Measurements from ENCODE around the gene NTRK3. TPM values are rescaled to one million over a fixed set of nuclear protein-coding genes. Genes with fewer than 3 reads are reported as not detected.

NTRK3 gene
- total and polyA plus RNA-seq, 2 of the 8 experiments (the other 6 are each of a cell fraction or from before 2014, with no cell fraction given) = 4.5 to 6.8 TPM

DNA sequence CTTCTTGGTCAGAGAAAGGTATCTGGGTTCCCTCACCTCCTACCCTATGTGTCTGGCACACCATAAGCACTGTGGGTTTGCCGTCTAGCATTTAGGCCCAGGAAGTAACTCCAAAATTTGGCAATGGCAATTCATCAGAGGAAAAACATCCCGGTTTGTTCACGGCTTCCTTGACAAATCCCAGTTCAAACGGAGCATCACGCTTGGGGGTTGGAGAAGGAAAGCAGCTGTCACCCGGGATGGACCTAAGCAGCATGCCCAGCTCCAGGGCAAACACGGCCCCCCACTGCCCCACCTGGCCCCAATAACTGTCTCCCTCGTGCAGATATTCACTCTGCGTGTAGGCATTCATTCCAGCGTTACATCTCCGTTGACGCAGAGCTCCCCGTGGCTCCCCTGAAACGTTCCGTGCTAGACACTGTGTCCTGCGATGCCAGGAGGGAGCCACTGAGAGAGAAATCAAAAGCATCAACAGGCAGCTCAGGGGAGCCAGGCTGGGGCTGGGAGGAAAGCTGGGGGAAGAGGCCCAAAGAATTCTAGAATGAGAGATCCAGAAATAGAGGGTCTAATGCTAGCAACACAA is 41.4 kb downstream of the NTRK3 start (continued):
- TF ChIP-seq, protein P1, sequence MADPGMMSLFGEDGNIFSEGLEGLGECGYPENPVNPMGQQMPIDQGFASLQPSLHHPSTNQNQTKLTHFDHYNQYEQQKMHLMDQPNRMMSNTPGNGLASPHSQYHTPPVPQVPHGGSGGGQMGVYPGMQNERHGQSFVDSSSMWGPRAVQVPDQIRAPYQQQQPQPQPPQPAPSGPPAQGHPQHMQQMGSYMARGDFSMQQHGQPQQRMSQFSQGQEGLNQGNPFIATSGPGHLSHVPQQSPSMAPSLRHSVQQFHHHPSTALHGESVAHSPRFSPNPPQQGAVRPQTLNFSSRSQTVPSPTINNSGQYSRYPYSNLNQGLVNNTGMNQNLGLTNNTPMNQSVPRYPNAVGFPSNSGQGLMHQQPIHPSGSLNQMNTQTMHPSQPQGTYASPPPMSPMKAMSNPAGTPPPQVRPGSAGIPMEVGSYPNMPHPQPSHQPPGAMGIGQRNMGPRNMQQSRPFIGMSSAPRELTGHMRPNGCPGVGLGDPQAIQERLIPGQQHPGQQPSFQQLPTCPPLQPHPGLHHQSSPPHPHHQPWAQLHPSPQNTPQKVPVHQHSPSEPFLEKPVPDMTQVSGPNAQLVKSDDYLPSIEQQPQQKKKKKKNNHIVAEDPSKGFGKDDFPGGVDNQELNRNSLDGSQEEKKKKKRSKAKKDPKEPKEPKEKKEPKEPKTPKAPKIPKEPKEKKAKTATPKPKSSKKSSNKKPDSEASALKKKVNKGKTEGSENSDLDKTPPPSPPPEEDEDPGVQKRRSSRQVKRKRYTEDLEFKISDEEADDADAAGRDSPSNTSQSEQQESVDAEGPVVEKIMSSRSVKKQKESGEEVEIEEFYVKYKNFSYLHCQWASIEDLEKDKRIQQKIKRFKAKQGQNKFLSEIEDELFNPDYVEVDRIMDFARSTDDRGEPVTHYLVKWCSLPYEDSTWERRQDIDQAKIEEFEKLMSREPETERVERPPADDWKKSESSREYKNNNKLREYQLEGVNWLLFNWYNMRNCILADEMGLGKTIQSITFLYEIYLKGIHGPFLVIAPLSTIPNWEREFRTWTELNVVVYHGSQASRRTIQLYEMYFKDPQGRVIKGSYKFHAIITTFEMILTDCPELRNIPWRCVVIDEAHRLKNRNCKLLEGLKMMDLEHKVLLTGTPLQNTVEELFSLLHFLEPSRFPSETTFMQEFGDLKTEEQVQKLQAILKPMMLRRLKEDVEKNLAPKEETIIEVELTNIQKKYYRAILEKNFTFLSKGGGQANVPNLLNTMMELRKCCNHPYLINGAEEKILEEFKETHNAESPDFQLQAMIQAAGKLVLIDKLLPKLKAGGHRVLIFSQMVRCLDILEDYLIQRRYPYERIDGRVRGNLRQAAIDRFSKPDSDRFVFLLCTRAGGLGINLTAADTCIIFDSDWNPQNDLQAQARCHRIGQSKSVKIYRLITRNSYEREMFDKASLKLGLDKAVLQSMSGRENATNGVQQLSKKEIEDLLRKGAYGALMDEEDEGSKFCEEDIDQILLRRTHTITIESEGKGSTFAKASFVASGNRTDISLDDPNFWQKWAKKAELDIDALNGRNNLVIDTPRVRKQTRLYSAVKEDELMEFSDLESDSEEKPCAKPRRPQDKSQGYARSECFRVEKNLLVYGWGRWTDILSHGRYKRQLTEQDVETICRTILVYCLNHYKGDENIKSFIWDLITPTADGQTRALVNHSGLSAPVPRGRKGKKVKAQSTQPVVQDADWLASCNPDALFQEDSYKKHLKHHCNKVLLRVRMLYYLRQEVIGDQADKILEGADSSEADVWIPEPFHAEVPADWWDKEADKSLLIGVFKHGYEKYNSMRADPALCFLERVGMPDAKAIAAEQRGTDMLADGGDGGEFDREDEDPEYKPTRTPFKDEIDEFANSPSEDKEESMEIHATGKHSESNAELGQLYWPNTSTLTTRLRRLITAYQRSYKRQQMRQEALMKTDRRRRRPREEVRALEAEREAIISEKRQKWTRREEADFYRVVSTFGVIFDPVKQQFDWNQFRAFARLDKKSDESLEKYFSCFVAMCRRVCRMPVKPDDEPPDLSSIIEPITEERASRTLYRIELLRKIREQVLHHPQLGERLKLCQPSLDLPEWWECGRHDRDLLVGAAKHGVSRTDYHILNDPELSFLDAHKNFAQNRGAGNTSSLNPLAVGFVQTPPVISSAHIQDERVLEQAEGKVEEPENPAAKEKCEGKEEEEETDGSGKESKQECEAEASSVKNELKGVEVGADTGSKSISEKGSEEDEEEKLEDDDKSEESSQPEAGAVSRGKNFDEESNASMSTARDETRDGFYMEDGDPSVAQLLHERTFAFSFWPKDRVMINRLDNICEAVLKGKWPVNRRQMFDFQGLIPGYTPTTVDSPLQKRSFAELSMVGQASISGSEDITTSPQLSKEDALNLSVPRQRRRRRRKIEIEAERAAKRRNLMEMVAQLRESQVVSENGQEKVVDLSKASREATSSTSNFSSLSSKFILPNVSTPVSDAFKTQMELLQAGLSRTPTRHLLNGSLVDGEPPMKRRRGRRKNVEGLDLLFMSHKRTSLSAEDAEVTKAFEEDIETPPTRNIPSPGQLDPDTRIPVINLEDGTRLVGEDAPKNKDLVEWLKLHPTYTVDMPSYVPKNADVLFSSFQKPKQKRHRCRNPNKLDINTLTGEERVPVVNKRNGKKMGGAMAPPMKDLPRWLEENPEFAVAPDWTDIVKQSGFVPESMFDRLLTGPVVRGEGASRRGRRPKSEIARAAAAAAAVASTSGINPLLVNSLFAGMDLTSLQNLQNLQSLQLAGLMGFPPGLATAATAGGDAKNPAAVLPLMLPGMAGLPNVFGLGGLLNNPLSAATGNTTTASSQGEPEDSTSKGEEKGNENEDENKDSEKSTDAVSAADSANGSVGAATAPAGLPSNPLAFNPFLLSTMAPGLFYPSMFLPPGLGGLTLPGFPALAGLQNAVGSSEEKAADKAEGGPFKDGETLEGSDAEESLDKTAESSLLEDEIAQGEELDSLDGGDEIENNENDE (IDR thresholded peaks at IDR 0.05; ENCODE audit: insufficient replicate concordance, low read length) = no peak
- no peak for TF ChIP-seq CHD2 (IDR thresholded peaks at IDR 0.05; ENCODE audit: low read length)
- no peak for TF ChIP-seq KDM1A (IDR thresholded peaks at IDR 0.05; ENCODE audit: borderline replicate concordance, low read length)
- TF ChIP-seq FOSL1 (IDR thresholded peaks at IDR 0.05; ENCODE audit: insufficient read depth, low read depth, low read length) = no peak
- no peak for TF ChIP-seq BRCA1 (IDR thresholded peaks at IDR 0.05; ENCODE audit: low read depth, low read length)
- TF ChIP-seq BACH1 (IDR thresholded peaks at IDR 0.05; ENCODE audit: low read length) = no peak
- TF ChIP-seq RFX5 (IDR thresholded peaks at IDR 0.05; ENCODE audit: borderline replicate concordance, low read depth, low read length) = no peak
- TF ChIP-seq TBP (IDR thresholded peaks at IDR 0.05; ENCODE audit: low read depth, low read length) = no peak
- TF ChIP-seq HDAC6 (IDR thresholded peaks at IDR 0.05; ENCODE audit: low read depth, low read length) = no peak
- TF ChIP-seq MAFK (IDR thresholded peaks at IDR 0.05; ENCODE audit: low read depth, low read length) = no peak
- TF ChIP-seq GABPA (IDR thresholded peaks at IDR 0.05; ENCODE audit: borderline replicate concordance, insufficient read depth, low read length) = no peak
- TF ChIP-seq TAF7 (optimal IDR thresholded peaks at IDR 0.05; ENCODE audit: borderline replicate concordance, low read depth, low read length) = no peak
